HUDEP-2 (cell line): ENCODE results near the gene MND1.
A peak's percentile ranks its signal among the peaks of the same experiment; 100 is the strongest.
"Not testable (repeated sequence)": the region's sequence is repeated elsewhere in the genome, so short reads cannot be mapped to it uniquely, and the experiment has no call there.

Source experiments
- DNase-seq, 76 experiments: peaks; one replicate each; lab custom pipeline; 2025; ENCODE audit not compliant: unreplicated experiment in 76 of 76; lab: John Stamatoyannopoulos, UW

MND1 gene

DNA sequence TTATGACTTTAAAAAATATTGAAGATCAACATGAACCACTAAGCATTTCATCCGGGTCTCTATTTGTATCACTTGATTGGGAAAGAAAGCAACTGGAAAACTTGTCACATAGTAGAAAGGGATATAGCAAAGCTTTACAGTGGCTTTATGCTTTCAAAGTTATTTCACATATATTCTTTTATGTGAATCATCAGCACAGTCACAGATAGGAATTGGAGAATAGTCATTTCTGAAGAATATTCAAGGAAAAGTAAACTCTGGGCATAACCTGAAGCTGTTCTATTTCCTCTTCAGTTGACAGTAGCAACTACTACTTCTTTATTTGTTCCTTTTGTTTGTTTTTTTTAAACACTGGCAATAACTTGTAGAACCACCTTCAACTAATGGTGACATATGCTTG is 50.5 kb downstream of the MND1 start:
- DNase-seq: no peak

DNA sequence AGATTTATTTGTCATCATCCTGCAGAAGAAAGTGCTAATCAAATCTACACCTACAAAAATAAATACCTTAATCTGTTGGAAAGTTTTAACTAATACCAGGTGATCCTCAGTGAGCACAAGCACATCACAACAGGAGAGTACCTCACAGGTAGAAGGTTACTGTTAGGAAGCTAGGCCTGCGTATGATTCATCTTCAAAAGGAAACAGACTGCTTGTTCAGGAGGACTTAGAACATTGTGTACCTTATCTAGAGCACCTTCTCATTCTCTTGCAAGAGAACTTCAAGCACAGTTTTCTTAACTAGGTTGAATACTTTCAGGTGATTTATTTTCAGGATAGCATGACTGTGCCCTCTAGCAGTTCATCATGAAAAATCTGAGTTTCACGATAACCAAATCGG is 54.2 kb downstream of the MND1 start:
- DNase-seq: no peak

DNA sequence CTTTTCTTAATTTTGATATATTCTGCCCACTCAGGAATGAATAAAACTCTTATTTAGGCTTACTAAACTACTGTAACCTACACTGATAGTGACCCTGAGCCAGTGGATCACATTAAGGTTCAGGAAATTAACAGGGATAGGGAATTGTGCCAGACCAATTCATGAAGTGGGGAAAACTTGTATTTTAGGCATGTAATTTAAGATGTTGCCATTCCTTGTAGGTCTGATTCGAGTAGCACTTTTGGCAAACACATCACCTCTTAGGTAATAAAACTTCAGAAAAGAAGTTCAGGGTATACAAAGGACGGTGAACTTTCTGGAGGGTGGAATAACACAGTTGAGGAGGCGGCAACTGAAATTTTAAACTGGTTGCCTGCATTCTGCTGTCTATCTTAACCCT is 54.9 kb downstream of the MND1 start:
- DNase-seq: no peak

DNA sequence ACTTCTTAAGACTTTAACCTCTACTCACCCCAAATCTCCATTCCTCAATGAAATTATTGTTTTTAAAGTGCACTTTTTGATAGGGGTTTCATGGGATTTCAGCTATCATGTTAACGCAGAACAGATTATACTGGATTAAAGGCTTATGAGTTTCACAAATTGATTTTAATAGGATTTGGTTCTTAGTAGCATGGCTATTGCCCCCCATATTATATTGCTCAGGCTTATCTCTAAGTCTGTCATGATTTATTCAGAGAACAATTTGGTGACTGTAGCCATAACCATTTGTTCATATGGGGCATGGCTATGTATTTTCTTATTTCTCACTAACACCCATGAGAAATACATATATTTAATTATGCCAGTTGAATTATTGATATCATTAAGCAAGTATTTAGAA is 57.0 kb downstream of the MND1 start:
- no peak for DNase-seq

DNA sequence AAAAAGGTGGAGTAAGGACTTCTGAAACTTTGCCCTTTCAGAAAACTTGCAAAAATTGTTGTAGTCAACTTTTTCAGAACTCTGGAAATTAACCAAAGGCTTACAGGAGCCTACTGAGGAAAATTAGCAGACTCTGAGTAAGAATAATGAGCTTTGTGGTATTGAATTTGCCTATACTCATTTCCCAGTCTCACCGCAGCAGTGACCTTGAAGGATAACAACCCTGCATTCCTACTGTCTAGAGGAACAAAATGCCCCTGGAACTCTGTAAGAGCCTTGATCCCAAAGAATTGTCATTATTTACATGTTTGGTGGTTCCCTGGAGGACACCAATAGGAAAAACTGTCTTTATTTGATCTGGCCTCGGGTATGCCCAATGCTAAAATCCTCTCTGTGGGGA is 57.9 kb downstream of the MND1 start:
- no peak for DNase-seq

DNA sequence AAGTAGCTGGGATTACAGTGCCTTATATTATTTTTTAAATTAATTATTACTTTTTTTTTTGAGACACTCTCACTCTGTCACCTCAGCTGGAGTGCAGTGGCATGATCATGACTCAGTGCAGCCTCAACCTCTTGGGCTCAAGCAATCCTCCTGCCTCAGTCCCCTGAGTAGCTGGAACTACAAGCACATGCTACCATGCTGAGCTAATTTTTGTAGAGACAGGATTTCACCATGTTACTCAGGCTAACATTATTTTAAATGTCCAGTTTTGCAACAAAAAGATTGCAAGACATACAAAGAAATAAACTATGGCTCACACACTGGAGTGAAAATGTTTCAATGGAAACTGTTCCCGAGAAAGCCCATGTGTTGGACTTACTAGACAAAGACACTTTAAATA is 59.2 kb downstream of the MND1 start:
- DNase-seq: no peak

DNA sequence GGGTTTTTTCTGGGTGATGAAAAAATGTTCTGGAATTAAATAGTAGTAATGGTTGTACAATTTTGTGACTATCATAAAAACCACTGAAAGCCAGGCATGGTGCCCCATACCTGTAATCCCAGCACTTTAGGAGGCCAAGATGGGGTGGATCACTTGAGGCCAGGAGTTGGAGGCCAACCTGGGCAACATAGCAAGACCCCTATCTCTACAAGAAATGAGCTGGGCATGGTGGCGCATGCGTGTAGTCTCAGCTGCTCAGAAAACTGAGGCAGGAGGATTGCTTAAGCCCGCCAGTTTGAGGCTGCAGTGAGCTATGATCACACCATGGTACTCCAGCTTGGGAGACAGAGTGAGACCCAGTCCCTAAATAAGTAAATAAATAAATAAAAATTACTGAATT is 63.4 kb downstream of the MND1 start:
- no peak for DNase-seq

DNA sequence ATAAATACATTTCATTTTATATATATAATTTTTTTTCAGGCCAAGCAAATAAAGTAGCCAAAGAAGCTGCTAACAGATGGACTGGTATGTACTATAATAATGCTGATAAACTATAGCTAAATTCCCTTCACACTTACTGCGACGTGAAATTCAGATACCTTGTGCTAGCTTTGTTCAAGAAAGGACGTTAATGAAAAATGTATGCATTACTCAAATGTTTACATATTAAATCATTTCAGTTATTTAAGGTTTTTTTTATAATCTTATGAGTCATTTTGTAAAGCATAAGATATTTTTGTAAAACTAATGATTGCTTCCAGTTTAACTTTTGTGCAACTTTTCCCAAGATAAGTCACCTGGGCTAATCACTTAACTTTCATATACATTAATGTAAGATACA is 64.4 kb downstream of the MND1 start:
- no peak for DNase-seq

DNA sequence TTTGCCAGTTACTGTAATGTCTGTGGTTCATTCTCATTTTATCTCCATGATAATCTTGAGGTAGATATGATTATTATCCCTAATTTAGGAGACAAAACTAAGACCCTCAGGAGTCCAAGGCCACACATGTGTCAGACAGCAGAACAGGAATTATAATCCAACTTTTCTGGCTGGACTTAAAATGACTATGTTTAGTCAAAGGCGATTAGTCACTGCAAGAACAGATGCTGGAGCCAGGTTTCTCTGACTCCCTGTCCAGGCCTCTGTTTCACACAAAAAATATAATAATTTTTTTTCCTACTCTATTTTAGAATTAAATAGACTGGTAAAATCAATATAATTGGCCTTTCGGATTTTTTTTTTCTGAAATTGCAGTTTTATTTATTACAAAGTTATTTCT is 64.9 kb downstream of the MND1 start:
- DNase-seq: peak in 3 of 76 experiments; percentile 2 to 25 (median 11)

DNA sequence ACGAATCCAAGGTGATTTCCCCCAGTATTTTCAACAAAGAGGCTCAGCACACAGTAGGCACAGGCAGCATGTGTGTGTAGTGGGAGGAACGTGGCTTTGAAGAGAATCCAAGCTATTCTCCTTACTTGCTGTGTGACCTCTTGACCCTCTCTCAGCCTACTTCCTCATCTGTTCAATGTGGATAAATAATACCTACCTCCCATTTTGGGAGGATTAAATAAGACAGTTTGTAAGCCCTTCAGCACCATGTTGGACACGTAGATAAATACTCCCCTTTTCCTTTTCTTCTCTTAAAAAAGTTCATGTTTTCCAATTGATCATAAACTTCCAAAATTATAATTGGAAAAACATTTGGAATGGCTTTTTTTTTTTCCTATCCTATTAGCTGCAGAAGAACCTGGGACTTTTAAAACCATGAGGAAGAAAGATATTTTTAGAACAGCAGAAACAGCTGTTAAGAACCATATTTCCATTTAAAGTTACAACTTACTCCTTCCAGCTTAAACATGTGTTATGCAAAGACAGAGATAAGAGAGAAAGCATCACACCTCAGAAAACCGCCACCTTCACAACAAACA is 65.5 kb downstream of the MND1 start:
- peak in 22 of 76 experiments; percentile 1 to 42 (median 10) for DNase-seq

DNA sequence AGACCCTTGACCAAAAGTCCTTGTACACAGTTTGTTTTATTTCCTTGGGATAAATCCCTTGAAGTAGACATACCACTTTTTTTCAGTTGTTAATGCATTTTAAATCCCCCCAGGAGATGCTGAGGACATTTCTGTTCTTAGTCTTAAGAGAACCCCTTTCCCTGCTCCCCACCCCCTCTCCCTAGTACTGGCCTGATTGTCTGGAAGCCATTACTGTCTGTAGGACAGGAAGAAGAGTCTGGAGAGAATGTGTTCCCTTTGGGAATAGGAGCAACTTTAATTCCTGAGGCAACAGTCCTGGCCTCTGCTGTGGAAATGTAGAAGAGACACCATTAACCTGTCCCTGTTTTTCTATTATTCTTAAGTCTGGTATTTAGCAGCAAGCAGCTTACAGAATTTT is 69.4 kb downstream of the MND1 start:
- no peak for DNase-seq

DNA sequence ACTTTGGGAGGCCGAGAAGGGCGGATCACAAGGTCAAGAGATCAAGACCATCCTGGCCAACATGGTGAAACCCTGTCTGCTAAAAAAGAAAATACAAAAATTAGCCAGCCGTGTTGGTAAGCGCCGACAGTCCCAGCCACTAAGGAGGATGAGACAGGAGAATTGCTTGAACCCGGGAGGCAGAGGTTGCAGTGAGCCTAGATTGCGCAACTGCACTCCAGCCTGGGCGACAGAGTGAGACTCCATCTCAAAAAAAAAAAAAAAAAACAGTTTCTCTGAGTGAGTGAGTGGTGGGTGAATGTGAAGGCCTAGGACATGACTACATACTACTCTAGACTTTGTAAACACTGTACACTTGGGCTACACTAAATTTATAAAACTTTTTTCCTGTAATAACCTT is 72.0 kb downstream of the MND1 start:
- not testable (repeated sequence) for DNase-seq

DNA sequence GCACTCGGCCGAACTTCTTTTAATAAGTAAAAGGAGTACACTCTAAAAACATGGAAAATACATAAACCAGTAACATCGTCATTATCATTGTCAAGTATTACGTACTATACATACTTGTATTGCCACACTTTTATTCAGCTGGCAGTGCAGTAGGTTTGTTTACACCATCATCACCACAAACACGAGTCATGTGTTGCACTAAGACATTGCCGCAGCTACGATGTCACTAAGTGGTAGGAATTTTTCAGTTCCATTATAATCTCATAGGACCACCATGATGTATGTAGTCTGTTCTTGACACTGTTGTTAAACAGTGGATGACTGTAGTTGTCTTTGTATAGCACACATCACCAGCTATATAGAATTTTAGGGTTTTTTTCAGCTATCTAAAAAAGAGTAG is 73.6 kb downstream of the MND1 start:
- no peak for DNase-seq

DNA sequence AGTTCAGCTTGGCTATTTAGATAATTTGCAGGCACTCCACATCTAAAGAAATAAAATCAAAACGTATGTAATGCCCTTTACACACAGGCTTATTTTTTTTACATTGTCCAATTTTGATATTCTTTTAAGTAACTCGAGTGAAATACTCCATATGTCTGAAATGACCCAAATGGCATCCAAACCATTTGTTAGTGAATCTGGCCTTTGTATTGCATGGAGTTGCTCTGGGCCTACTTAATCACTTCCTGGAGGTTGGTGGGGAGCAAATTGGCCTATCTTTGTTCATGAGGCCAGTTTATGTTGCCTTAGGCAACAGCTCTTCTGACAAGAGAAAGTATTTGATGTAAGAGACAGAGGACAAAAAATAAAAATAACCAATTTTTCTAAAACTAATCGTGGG is 74.1 kb downstream of the MND1 start:
- no peak for DNase-seq

DNA sequence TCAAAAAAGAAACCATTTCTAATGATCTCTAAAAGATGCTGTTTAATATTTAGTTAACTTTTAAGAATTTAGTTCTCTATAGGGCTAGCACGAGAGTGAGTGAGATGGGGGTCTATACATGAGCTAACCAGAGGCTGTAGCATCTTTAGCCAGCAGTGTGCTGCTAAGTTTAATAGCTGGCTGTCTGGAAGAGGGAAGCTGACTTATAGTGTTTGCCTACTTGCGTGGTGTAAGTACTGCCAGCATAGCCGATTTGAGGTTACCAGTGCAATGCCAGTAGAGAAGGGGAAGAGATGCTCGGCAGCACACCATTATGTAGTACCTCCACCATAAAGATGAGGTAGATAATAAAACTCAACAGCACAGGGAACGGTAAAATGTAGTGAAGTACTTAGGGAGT is 74.5 kb downstream of the MND1 start:
- DNase-seq: no peak

DNA sequence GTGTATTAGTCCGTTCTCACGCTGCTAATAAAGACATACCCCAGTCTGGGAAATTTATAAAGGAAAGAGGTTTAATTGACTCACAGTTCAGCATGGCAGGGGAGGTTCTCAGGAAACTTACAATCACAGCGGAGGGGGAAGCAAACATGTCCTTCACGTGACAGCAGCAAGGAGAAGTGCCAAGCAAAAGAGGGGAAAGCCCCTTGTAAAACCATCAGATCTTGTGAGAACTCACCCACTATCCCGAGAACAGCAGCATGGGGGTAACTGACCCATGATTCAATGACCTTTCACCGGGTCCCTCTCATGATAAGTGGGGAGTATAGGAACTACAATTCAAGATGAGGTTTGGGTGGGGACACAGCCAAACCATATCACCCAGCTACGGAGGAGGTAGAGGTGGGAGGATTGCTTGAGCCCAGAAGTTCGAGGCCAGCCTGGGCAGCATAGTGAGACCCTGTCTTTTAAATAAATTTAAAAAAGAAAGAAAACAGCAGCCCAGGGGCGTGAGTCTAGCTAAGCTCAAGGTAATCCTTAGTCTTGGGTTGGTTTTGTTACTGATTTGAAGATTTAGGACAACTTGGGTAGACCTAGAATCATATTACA is 75.3 kb downstream of the MND1 start:
- no peak for DNase-seq

DNA sequence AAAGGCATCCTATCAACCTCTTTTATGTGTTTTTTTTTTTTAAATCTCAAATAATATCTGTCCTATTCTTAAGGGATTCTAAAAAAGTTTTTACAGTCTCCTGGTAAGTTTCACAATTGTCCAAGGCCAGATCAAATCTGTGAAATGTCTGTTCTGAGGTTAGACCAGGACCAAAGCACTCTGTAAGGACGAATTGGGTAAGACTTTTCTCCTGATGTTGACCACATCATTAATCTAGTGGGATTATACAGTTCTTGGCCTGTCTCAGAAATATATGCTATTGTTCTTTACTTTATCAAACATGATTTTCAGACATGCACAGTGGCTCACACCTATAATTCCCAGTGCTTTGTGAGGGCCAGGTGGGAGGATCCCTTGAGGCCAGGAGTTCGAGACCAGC is 75.9 kb downstream of the MND1 start:
- DNase-seq: no peak

DNA sequence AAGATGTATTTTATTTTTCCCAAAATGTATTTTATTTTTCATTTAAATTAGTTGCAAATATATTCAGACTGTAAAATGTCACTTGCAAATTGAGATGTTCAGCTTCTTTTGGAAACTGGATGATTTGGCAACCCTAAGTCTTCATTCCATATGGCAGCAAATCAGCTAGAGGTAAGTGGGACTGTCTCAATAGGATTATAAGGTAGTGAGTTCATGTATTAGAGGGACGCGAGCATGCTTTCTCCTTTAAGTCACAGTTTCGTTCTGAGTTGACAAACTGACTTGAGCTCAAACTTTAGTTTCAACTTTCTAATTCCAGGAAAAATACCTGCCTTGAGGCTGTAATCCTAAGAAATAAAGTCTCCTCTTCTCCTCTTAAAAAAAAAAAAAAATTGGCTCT is 77.5 kb downstream of the MND1 start:
- no peak for DNase-seq

DNA sequence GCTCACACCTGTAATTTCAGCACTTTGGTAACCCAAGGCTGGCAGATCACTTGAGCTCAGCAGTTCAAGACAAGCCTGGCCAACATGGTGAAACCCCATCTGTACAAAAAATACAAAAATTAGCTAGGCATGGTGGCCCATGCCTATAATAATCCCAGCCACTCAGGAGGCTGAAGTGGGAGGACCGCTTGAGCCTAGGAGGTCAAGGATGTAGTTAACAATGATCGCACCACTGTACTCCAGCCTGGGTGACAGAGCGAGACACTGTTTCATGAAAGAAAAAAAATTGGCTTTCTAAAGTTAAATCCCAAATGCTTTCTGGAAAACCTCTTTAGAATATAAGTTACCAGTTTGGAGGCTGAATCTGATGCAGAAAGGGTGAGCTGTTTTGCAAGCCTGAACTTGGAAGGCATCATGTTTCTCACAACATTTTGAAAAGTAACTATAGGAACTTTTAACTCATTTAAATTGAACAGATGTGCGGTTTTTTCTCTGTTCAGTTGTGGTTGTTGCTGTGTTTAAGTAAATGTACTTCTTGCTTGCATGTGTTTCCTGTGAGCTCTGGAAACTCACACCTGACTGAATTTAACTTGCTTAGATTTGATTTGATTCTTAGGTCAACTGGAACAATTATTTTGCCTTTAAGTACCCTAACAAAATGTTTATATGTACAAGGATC is 81.9 kb downstream of the MND1 start:
- DNase-seq: no peak

DNA sequence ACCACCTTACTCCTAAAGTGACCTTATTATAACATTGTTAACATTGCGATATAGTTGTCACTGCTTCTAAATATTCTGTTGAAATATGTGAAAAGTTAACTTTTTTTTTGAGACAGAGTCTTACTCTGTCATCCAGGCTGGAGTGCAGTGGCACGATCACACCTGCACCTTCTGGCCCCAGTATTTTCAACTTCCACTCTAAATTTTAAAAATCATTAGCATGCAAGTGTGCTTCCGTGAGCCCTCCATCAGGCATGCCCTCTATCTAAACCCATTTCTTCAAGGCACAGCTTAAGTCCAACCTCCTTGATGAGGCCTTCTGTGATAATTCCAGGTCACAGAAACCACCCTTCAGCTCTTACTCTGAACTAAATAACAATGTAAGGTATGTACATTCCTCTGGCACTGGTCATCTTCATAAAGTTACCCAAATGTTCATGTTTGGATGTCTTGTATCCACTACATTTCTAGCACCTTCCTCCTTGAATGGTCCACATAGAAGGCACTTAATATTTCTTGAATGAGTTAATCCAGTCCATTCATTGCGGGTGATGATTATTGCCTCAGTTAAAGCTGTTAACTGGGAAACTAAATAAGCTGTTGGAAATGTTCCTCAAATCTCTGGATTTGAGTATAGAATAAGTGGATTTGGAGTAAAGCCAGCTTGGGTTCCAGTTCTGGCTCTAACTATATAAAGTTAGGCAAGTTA is 83.0 kb downstream of the MND1 start:
- no peak for DNase-seq

DNA sequence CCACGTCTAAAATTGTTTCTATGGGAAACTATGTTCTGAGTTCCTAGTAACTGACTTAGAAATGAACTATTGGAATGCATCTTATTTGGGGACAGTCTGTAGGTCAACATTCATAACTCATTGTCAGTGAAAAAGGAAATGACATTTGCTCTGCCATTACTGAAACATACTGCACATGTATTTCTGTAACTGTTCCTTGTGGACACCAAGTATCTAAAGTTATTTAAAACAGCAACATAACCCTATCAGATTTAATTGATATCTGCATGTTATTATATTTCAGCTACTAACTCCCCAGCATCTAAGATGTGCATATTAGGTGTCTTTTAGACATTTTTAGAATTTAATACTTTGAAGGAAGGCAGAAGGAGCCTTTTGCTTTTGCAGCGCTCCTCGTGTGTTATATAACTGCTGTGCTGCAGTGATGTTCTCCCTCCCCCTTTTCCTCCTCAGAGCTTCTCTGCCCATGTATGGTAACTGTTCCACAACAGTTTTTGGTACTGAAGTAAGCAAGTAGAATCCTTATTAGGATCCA is 84.5 kb downstream of the MND1 start:
- DNase-seq: no peak
